HG03521 (cell line): ENCODE data around the gene SCCPDH.
"Not testable (repeated sequence)": the region's sequence is repeated elsewhere in the genome, so short reads cannot be mapped to it uniquely, and the experiment has no call there.

Experiments
- ATAC-seq: cut with Tn5 transposase; IDR thresholded peaks from one replicate; pipeline ENCODE4 v1.9.1; 2021; ENCODE audit warnings: mild to moderate bottlenecking, moderate library complexity; ENCODE audit not compliant: unreplicated experiment

Gene SCCPDH

GRCh38 chr1:246724016-246724730, at the start of gene SCCPDH:
TSS of gene SCCPDH (plus strand) at chr1:246724409. CDS start at chr1:246724423, 14 bp downstream.
- peak; percentile 91 for ATAC-seq

- ATAC-seq: no peak
Measured at GRCh38 chr1:246677842-246678241, 46.4 kb upstream of the SCCPDH start.

- ATAC-seq: no peak
Measured at GRCh38 chr1:246678816-246679793, 45.1 kb upstream of the SCCPDH start.

- no peak for ATAC-seq
Measured at GRCh38 chr1:246679794-246680177, 44.4 kb upstream of the SCCPDH start.

- no peak for ATAC-seq
Measured at GRCh38 chr1:246680190-246680589, 44.0 kb upstream of the SCCPDH start.

GRCh38 chr1:246680696-246681130, 43.5 kb upstream of the SCCPDH start:
- ATAC-seq: no peak

GRCh38 chr1:246681900-246682895, 42.0 kb upstream of the SCCPDH start:
- no peak for ATAC-seq

- ATAC-seq: no peak
Measured at GRCh38 chr1:246683521-246683920, 40.7 kb upstream of the SCCPDH start.

- no peak for ATAC-seq
Measured at GRCh38 chr1:246687002-246687401, 37.2 kb upstream of the SCCPDH start.

GRCh38 chr1:246689409-246690008, 34.7 kb upstream of the SCCPDH start:
- peak; percentile 93 for ATAC-seq

GRCh38 chr1:246690100-246690499, 34.1 kb upstream of the SCCPDH start:
- ATAC-seq: no peak

GRCh38 chr1:246691622-246692495, 32.4 kb upstream of the SCCPDH start:
- no peak for ATAC-seq

GRCh38 chr1:246694213-246694895, 29.9 kb upstream of the SCCPDH start:
- not testable (repeated sequence) for ATAC-seq

GRCh38 chr1:246695136-246695535, 29.1 kb upstream of the SCCPDH start:
- ATAC-seq: no peak

- no peak for ATAC-seq
Measured at GRCh38 chr1:246695666-246696065, 28.5 kb upstream of the SCCPDH start.

GRCh38 chr1:246698466-246699094, 25.6 kb upstream of the SCCPDH start:
- no peak for ATAC-seq

- ATAC-seq: peak; percentile 83
Measured at GRCh38 chr1:246699095-246699735, 25.0 kb upstream of the SCCPDH start.

GRCh38 chr1:246703581-246703980, 20.6 kb upstream of the SCCPDH start:
- ATAC-seq: no peak
